Upper lobe of left lung (tissue), 6 donors: ENCODE data around the gene EVC. TPM values are rescaled to one million over a fixed set of nuclear protein-coding genes. Genes with fewer than 3 reads are reported as not detected.
A peak's percentile ranks its signal among the peaks of the same experiment; 100 is the strongest.
"Not testable (repeated sequence)": the region's sequence is repeated elsewhere in the genome, so short reads cannot be mapped to it uniquely, and the experiment has no call there.

Experiments used
- ATAC-seq, 2 donors: fragments of 200-7000 bp; cut with Tn5 transposase; one replicate each; pipeline ENCODE4 v1.9.1; 2022; ENCODE audit warnings: mild to moderate bottlenecking in 2 of 2, moderate library complexity in 2 of 2; ENCODE audit not compliant: low FRiP score in 2 of 2
- DNase-seq, 2 donors: peaks; one replicate each; pipeline ENCODE4 v3.0.0-alpha.2; 2019 to 2020
- H3K27ac ChIP-seq, 4 donors: fragments of 200-600 bp; sonication (generic); one replicate each; pipeline ENCODE4 v1.5.1; 2016 to 2019
- H3K27me3 ChIP-seq, 4 donors: fragments of 200-600 bp; sonication (generic); one replicate each; pipeline ENCODE4 v1.5.1; 2017 to 2019
- H3K36me3 ChIP-seq, 4 donors: fragments of 200-600 bp; sonication (generic); one replicate each; pipeline ENCODE4 v1.5.1; 2016 to 2019
- H3K4me1 ChIP-seq, 4 donors: fragments of 200-600 bp; sonication (generic); one replicate each; pipeline ENCODE4 v1.5.1; 2018 to 2019
- H3K4me3 ChIP-seq, 4 donors: fragments of 200-600 bp; sonication (generic); one replicate each; pipeline ENCODE4 v1.5.1; 2017 to 2019; ENCODE audit warnings: mild to moderate bottlenecking in 2 of 4, moderate library complexity in 1 of 4
- H3K9me3 ChIP-seq, 4 donors: fragments of 200-600 bp; sonication (generic); one replicate each; pipeline ENCODE4 v1.5.1; 2018 to 2019
- EP300 ChIP-seq, 4 donors: sonication (generic); formaldehyde crosslinking; IDR thresholded peaks; one replicate each; pipeline ENCODE4 v1.5.1; 2017; ENCODE audit warnings: antibody characterized with exemption in 4 of 4, control low read depth in 2 of 4
- POLR2A ChIP-seq, 4 donors: fragments of 450-650 bp; IDR thresholded peaks; one replicate each; pipeline ENCODE4 v1.5.1; 2016 to 2017; ENCODE audit warnings: antibody characterized with exemption in 4 of 4, mild to moderate bottlenecking in 2 of 4
- POLR2AphosphoS5 ChIP-seq, 2 donors: sonication (generic); formaldehyde crosslinking; IDR thresholded peaks; one replicate each; pipeline ENCODE4 v1.5.1; 2017; ENCODE audit warnings: antibody characterized with exemption in 2 of 2
- WGBS, 2 donors: methylation state at CpG; one replicate each; pipeline ENCODE4 v1.1.5; 2017 to 2018; 5-methylcytosine and 5-hydroxymethylcytosine counted together
- total RNA-seq, 6 donors: library from RNA; depleted of rRNA in 4 of 6; stranded (reverse); fragments of >200 nt in 4 of 6; gene quantifications; one replicate each; pipeline versions ENCODE4 v1.1.0 to v1.2.1, GENCODE V29; 2016 to 2021
- TF ChIP-seq, protein P1 (sequence below), 6 experiments: fragments of 450-650 bp in 4 of 6; fragments of 200-600 bp in 2 of 6; sonication (generic) in 2 of 6; IDR thresholded peaks; one replicate each; pipeline ENCODE4 v1.5.1; 2016 to 2019; ENCODE audit warnings: antibody characterized with exemption in 6 of 6
- donor health status: DM: no; HTN: no; CAD: no; lungs with moderate emphysema.
- donor health status: DM: no; HTN: yes; CAD: no; lungs with severe emphysema.

The EVC gene
- total RNA-seq, 6 donors from 2014 or later: 25.6 to 65.1 (median 36.2) TPM

DNA sequence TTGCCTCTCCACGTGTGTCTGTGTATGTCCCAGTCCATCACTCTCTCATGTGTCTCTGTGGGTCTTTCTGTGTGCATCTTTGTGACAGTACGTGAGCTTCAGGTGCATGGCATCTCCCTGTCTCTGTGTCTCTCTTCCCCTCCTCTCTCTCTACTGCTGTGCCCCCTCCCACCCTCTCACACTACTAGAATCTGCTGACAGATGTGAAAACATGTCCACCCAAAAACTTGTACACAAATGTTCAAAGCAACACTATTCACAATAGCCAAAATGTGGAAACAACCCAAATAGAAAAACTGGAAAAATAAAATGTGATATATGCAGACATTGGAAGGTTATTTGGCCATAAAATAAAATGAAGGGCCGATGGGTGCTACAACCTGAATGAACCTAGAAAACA is 10.0 kb downstream of the EVC start:
- no peak overlapping the region for H3K4me3 ChIP-seq
- H3K9me3 ChIP-seq: no peaks in the 10 kb centered on the region
- 70 to 93% methylated on average over 3 of the region's 3 CpGs for WGBS, 2 donors
- TF ChIP-seq, protein P1, sequence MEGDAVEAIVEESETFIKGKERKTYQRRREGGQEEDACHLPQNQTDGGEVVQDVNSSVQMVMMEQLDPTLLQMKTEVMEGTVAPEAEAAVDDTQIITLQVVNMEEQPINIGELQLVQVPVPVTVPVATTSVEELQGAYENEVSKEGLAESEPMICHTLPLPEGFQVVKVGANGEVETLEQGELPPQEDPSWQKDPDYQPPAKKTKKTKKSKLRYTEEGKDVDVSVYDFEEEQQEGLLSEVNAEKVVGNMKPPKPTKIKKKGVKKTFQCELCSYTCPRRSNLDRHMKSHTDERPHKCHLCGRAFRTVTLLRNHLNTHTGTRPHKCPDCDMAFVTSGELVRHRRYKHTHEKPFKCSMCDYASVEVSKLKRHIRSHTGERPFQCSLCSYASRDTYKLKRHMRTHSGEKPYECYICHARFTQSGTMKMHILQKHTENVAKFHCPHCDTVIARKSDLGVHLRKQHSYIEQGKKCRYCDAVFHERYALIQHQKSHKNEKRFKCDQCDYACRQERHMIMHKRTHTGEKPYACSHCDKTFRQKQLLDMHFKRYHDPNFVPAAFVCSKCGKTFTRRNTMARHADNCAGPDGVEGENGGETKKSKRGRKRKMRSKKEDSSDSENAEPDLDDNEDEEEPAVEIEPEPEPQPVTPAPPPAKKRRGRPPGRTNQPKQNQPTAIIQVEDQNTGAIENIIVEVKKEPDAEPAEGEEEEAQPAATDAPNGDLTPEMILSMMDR (IDR thresholded peaks at IDR 0.05): no peak
- TF ChIP-seq EP300 (IDR thresholded peaks at IDR 0.05) (no peak), POLR2A (IDR thresholded peaks at IDR 0.05) (no peak), POLR2AphosphoS5 (IDR thresholded peaks at IDR 0.05) (no peak)
- no peak for DNase-seq
- H3K4me1 ChIP-seq: no peaks in the 10 kb centered on the region
- H3K27ac ChIP-seq: no peak overlapping the region
- no peaks in the 10 kb centered on the region for H3K36me3 ChIP-seq
- H3K27me3 ChIP-seq: no peaks in the 10 kb centered on the region
- no peak for ATAC-seq

- Histone ChIP-seq H3K9me3 (no peaks in the 10 kb centered on the region), H3K4me1 (no peaks in the 10 kb centered on the region), H3K27me3 (no peaks in the 10 kb centered on the region), H3K36me3 (no peaks in the 10 kb centered on the region), H3K27ac (no peak overlapping the region), H3K4me3 (no peak overlapping the region)
- TF ChIP-seq POLR2AphosphoS5 (IDR thresholded peaks at IDR 0.05) (no peak), EP300 (IDR thresholded peaks at IDR 0.05) (no peak), POLR2A (IDR thresholded peaks at IDR 0.05) (no peak)
- TF ChIP-seq, protein P1 (IDR thresholded peaks at IDR 0.05): no peak
- DNase-seq (no peak), ATAC-seq (no peak)
- WGBS, 2 donors: 75 to 77% methylated on average over 5 of the region's 5 CpGs
Measured at GRCh38 chr4:5721923-5722322, 10.9 kb downstream of the EVC start.

GRCh38 chr4:5722328-5722727 is 11.3 kb downstream of the EVC start:
- peak in 1 of 2 donors; percentile 19 for ATAC-seq
- no peak overlapping the region for H3K4me3 ChIP-seq
- H3K27me3 ChIP-seq: no peaks in the 10 kb centered on the region
- H3K36me3 ChIP-seq: no peaks in the 10 kb centered on the region
- 40 to 55% methylated on average over 4 of the region's 4 CpGs for WGBS, 2 donors
- no peak overlapping the region for H3K27ac ChIP-seq
- H3K9me3 ChIP-seq: no peaks in the 10 kb centered on the region
- H3K4me1 ChIP-seq: no peaks in the 10 kb centered on the region
- TF ChIP-seq POLR2A (IDR thresholded peaks at IDR 0.05): no peak
- no peak for DNase-seq

DNA sequence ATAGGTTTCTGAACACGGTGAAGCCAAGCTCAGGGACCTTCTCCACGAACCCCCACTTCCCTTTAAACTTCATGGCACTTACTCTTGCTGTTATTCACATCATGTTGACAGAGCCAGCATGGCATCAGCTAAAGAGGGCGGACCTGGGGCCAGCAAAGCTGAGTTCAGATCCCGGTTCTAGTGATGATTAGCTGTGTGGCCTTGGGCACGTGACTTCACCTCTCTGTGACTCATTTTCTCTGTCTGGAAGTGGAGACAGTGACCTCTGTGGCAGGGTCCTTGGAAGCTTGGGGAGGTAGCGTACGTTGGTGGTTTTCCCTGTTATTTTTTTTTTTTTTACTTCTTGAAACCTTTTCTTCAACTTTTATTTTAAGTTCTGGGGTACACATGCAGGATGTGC is 13.4 kb downstream of the EVC start:
- DNase-seq (no peak), ATAC-seq (no peak)
- no peak for TF ChIP-seq POLR2AphosphoS5 (IDR thresholded peaks at IDR 0.05)
- TF ChIP-seq, protein P1 (IDR thresholded peaks at IDR 0.05): no peak
- TF ChIP-seq POLR2A (IDR thresholded peaks at IDR 0.05): no peak
- TF ChIP-seq EP300 (IDR thresholded peaks at IDR 0.05): no peak
- no peaks in the 10 kb centered on the region for H3K4me1 ChIP-seq
- no peaks in the 10 kb centered on the region for H3K27me3 ChIP-seq
- H3K9me3 ChIP-seq: no peaks in the 10 kb centered on the region
- no peaks in the 10 kb centered on the region for H3K36me3 ChIP-seq
- no peak overlapping the region for H3K27ac ChIP-seq
- H3K4me3 ChIP-seq: no peak overlapping the region
- 90 to 91% methylated on average over 7 of the region's 7 CpGs for WGBS, 2 donors

- DNase-seq, H3K4me1 ChIP-seq, H3K27ac ChIP-seq, H3K9me3 ChIP-seq, H3K27me3 ChIP-seq, ATAC-seq, H3K4me3 ChIP-seq: not testable (repeated sequence)
- 62 to 74% methylated on average over 2 of the region's 2 CpGs for WGBS, 2 donors
- peaks cover 0 to 24% (median 10%) of the 10 kb centered on the region in 4 donors for H3K36me3 ChIP-seq
Measured at GRCh38 chr4:5728412-5728811, 17.4 kb downstream of the EVC start.

DNA sequence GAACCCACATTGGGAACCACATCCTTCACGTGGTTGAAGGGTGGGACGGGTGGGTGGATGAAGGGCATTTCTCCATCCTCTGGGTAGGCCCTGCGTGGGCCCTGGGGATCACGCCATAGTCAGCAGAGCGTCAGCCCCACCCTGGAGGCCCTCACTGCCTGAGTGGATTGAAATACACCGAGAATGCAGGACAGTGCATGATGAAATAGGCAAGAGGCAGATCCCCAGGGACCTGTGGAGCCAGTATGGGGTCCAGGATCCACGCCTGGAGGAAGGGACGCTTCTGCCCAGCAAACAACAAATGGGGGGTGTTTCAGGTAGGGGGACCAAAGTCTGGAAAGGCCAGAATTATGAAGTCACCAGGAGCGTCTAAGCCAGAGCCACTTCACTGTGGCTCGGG is 19.4 kb downstream of the EVC start:
- WGBS, 2 donors: 80 to 85% methylated on average over 4 to 10 of the region's 10 CpGs
- H3K4me3 ChIP-seq: no peak overlapping the region
- H3K9me3 ChIP-seq: no peaks in the 10 kb centered on the region
- TF ChIP-seq POLR2AphosphoS5 (IDR thresholded peaks at IDR 0.05): no peak
- TF ChIP-seq EP300 (IDR thresholded peaks at IDR 0.05): no peak
- TF ChIP-seq POLR2A (IDR thresholded peaks at IDR 0.05): no peak
- DNase-seq: peak in 1 of 2 donors; percentile 15
- ATAC-seq: no peak
- H3K36me3 ChIP-seq: peaks cover 0 to 35% (median 17%) of the 10 kb centered on the region in 4 donors
- H3K27ac ChIP-seq: no peak overlapping the region
- no peaks in the 10 kb centered on the region for H3K27me3 ChIP-seq
- H3K4me1 ChIP-seq: no peaks in the 10 kb centered on the region
